NOMO-1 treated with dmso at 0.1 percent for 144 hours (cell line): ENCODE measurements around the gene SND1.

ENCODE experiments used
- DNase-seq: peaks from one replicate; lab custom pipeline; 2025; ENCODE audit not compliant: unreplicated experiment; lab: John Stamatoyannopoulos, UW

Gene SND1

GRCh38 chr7:127718340-127718679 lies 66.3 kb downstream of the SND1 start:
- no peak for DNase-seq

DNA sequence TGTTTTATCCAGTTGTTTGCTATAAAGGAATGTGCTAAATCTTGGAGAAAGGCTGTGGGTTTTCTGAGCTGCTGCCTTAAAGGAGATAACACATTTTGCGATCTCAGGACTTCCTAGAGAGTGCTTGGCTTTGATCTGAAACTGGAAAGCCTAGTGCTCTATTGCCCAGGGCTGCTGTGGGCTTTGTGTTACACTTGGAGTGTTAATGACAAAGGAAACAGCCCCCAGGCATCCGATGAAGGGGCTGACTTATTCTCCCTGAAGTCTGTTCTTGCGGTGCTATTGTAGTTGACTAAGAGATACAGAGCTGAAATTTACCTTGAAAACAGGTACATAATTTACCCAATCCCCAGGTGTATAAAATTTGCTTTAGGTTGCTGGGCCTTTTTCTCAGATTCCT lies 74.5 kb downstream of the SND1 start:
- no peak for DNase-seq

GRCh38 chr7:127730658-127731276 lies 78.8 kb downstream of the SND1 start:
- DNase-seq = no peak

- DNase-seq = no peak
These were observed 79.6 kb downstream of the SND1 start for GRCh38 chr7:127731431-127732080.

DNA sequence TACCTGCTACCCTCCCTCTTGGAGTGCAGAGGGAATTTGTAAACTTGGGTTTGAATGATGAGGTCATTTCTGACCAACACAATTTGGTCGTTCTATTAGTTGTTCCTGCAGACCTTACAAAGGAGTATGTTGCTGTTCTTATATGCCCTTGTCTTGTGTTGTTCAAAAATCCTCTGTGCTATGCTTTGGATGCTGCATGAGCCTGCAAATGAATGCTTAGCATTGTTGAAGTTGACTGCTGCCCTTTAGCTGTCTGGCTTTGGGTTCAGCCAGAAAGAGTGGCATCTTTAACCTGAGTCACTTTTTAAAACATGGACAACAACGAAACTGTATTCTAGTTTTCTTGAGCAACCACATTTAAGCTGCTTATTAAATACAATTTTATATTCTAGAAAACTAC lies 80.3 kb downstream of the SND1 start:
- DNase-seq = no peak

DNA sequence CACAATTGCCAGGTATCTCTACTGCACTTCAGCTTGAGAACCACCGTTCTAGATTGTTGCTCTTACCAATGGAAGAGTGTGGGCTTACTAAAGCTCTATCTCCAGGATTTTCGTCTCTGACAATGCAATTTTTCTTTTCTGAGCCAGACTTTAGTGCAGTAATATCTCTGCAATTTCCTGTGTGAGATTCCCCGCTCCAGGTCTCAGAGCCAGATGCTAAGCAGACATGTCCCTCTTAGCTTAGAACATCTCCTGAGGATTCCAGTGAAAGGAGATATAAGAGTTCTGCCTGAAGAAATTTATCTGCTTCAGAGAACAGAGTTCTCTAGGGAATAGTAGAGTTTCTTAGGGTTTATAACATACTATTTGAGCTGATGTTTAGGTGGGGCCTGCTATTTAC lies 82.0 kb downstream of the SND1 start:
- no peak for DNase-seq

- no peak for DNase-seq
These were observed 84.5 kb downstream of the SND1 start for GRCh38 chr7:127736511-127736910.

DNA sequence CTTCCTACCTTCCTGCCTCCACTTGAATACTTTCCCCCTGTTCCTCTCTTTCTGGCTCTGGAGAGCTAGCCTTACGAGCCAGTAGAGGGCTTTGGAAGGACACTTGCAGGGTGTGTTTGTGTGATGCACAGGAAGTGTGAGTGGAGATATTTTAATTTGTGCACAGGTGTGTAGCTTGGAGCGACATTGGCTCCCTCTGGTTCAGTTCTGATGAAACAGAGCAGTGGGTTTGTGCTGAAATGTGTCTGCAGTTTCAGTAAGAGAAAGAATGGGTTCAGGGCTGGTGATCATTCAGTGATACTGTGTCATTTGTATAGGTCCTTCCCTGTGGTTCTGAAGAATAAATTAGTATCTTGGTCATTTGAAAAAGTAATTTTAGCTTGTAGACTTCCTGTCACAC lies 86.9 kb downstream of the SND1 start:
- no peak for DNase-seq

DNA sequence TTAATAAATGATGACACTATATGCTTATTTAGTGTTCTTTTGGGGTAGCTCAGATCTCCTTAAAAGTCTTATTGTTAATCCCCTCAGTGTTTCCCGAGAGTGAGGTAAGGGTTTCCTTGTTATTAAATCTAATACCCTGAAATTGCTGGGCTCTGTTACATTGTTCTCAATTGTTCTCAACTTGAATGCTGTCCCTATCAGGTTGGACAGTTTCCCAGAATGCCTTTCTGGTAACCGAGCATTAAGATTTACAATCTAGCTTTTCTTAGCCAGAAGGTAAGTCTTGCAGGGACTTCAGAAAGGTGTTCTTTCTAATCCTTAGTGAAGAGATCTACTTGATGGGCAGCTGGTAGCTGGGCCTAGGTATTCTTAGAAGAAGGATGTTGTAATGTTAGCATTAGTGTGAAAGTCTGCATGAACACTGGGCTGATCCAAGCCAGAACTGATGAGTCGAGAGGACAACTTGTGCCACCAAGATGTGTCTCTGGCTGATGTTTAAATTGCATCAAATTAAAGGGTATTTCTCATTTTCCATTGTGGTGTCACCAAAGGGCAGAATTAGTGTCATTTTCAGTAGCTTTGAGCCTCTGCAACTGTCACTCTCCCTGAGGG lies 89.9 kb downstream of the SND1 start:
- no peak for DNase-seq

GRCh38 chr7:127745445-127745844 lies 93.5 kb downstream of the SND1 start:
- DNase-seq = no peak

GRCh38 chr7:127751062-127751461 lies 99.1 kb downstream of the SND1 start:
- no peak for DNase-seq

- DNase-seq = no peak
These were observed 99.8 kb downstream of the SND1 start for GRCh38 chr7:127751490-127752448.

GRCh38 chr7:127752829-127753228 lies 100.8 kb downstream of the SND1 start:
- no peak for DNase-seq

- no peak for DNase-seq
These were observed 102.5 kb downstream of the SND1 start for GRCh38 chr7:127754457-127754856.

- no peak for DNase-seq
These were observed 103.5 kb downstream of the SND1 start for GRCh38 chr7:127755521-127755920.

- no peak for DNase-seq
These were observed 104.0 kb downstream of the SND1 start for GRCh38 chr7:127755965-127756364.

DNA sequence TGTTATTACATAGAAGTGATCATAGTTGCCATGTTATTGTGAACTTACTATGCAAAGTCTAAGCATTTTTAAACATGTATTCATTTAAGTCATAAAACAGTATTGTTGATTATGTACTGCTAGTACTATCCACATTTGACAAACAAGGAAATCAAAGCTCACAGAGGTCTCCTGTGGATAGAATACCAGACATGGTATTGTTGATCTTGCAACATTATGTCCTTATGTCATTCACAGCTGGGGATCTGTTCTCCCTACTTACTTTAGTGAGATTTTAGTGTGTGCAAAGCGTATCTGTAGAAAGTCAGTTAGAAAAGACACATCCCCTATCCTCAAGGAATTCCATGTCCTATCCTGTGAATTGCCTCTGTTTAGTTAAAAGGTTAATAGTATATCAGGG lies 106.1 kb downstream of the SND1 start:
- no peak for DNase-seq

DNA sequence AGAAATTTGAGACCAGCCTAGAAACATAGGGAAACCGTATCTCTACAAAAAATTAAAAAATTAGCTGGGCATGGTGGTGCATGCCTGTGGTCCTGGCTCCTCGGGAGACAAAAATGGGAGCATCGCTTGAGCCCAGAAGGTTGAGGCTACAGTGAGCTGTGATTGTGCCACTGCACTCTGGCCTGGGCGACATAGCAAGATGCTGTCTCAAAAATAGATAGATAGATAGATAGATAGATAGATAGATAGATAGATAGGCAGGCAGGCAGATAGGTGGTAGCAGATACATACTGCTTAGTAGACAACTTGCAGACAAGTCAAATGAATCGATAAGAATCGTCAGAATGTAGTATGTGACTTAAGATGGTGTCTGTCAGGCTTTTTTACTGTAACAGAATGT lies 106.9 kb downstream of the SND1 start:
- no peak for DNase-seq

DNA sequence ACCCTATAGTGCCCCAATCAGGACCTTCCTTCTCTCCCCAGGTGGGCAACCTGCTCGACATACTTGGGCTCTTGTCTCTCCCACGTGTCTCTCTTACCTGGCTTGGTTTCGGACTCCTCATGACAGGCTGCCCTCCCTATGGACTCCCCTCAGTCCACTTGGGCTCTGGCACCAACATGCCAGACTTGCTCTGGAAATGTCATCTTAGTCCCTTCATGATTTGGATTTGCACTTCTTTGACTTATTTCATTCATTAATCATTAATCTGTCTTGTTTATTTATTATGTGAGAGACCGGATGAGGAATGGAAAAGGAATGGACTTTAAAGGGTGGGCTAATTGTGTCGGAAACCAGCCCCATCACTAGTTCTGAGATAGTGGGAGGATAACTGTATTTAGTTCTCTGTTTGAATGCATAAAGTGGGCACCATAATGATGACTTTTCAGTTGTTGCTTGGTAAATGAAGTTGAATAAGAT lies 108.0 kb downstream of the SND1 start:
- DNase-seq = no peak

DNA sequence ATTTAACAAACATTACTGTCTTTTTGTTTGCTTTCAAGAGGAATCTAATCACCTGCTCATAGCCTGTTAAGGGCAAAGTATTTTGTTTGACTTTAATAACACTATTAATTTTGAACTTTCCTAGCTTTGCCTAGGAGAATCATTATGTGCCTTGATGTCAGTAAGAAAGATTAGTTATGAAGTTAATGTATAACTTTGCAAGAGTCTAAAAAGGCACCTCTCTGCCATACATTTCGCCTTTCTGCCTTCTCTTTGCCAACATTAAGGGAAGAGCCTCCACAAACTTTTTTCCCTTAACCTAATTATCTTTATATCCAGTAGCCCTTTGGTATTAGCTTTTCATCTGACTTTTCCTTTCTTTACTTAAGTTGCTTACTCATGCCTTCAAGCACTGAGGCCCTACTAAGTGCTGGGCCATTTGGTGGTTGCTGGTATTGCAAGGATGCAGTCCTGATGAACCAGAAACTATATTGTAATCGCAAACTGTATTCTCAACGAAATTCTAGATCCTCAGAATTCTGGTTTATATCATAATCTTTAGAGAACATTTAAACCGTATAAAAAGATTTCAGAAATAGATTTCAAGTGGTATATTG lies 108.5 kb downstream of the SND1 start:
- no peak for DNase-seq

- no peak for DNase-seq
These were observed 109.2 kb downstream of the SND1 start for GRCh38 chr7:127761196-127761595.
